IMR-90 (cell line): Measurements from ENCODE around the gene TSPEAR.

Experiments used
- CEBPB ChIP-seq: IDR thresholded peaks from 2 replicates; pipeline ENCODE4 v1.6.1; 2012; ENCODE audit warnings: low read depth, low read length, improper control_type of control experiment
- CHD1 ChIP-seq: IDR thresholded peaks from 2 replicates; pipeline ENCODE4 v1.6.1; 2012; ENCODE audit warnings: low read depth, low read length, improper control_type of control experiment
- CTCF ChIP-seq: conservative IDR thresholded peaks from 2 replicates; pipeline ENCODE4 v1.5.1; 2012; ENCODE audit warnings: mild to moderate bottlenecking, low read depth, low read length, improper control_type of control experiment
- POLR2A ChIP-seq: IDR thresholded peaks from 2 replicates; pipeline ENCODE4 v1.6.1; 2012; ENCODE audit warnings: mild to moderate bottlenecking, low read depth, low read length
- RCOR1 ChIP-seq: IDR thresholded peaks from 2 replicates; pipeline ENCODE4 v1.6.1; 2012; ENCODE audit warnings: mild to moderate bottlenecking, low read length, improper control_type of control experiment; ENCODE audit not compliant: insufficient replicate concordance
- RFX5 ChIP-seq: IDR thresholded peaks from 2 replicates; pipeline ENCODE4 v1.8.0; 2012; ENCODE audit warnings: low read depth, mild to moderate bottlenecking, low read length, moderate library complexity

GRCh38 chr21:44735821-44736220 is 24.4 kb upstream of the TSPEAR start:
- no peak for TF ChIP-seq RCOR1
- TF ChIP-seq CTCF: no peak
- no peak for TF ChIP-seq POLR2A
- no peak for TF ChIP-seq CHD1
- no peak for TF ChIP-seq CEBPB
- TF ChIP-seq RFX5: no peak
